ENCODE data around the gene TMEM37. TPM values are rescaled to one million over a fixed set of nuclear protein-coding genes. Genes with fewer than 3 reads are reported as not detected.

The TMEM37 gene
- 2.7 TPM for polyA plus RNA-seq (2013, experiment 1 of 4)
- polyA plus RNA-seq (2013, experiment 2 of 4) = 3.0 TPM
- 4.1 TPM for polyA plus RNA-seq (2013, experiment 3 of 4)
- polyA plus RNA-seq (2013, experiment 4 of 4) = 3.7 TPM

GRCh38 chr2:119431155-119431975, at the start of gene TMEM37:
Gene TMEM37 (plus strand): TSS chr2:119431854. CDS start chr2:119431904, 50 bp downstream.
- no peaks in the 10 kb centered on the region for H3K36me3 ChIP-seq (ENCODE audit: control insufficient read depth, insufficient read depth, low read length)
- WGBS, 2 experiments = 2% methylated on average over 72 of the region's 72 CpGs
- H3K9me3 ChIP-seq (ENCODE audit: control insufficient read depth, low read length) = no peaks in the 10 kb centered on the region
- peaks cover 25% of the 10 kb centered on the region for H3K27me3 ChIP-seq (ENCODE audit: control insufficient read depth, insufficient read depth, low read length, poor library complexity, severe bottlenecking)
- peak within 1 kb of the TSS; percentile 36 for H3K4me3 ChIP-seq (ENCODE audit: insufficient read depth, low read depth, low read length)
- H3K4me1 ChIP-seq (ENCODE audit: control insufficient read depth, insufficient read depth, low read length) = peaks cover 20% of the 10 kb centered on the region
- peak within 1 kb of the TSS; percentile 32 for H3K27ac ChIP-seq (ENCODE audit: insufficient read depth, low read depth, low read length, poor library complexity, severe bottlenecking)

- 91 to 93% methylated on average over 6 of the region's 6 CpGs for WGBS, 2 experiments
- Histone ChIP-seq H3K27ac (ENCODE audit: insufficient read depth, low read depth, low read length, poor library complexity, severe bottlenecking) (no peak overlapping the region), H3K4me1 (ENCODE audit: control insufficient read depth, insufficient read depth, low read length) (no peaks in the 10 kb centered on the region), H3K36me3 (ENCODE audit: control insufficient read depth, insufficient read depth, low read length) (no peaks in the 10 kb centered on the region), H3K4me3 (ENCODE audit: insufficient read depth, low read depth, low read length) (no peak overlapping the region), H3K27me3 (ENCODE audit: control insufficient read depth, insufficient read depth, low read length, poor library complexity, severe bottlenecking) (no peaks in the 10 kb centered on the region), H3K9me3 (ENCODE audit: control insufficient read depth, low read length) (no peaks in the 10 kb centered on the region)
Observed at GRCh38 chr2:119383410-119384140, 48.1 kb upstream of the TMEM37 start.

- Histone ChIP-seq H3K27ac (ENCODE audit: insufficient read depth, low read depth, low read length, poor library complexity, severe bottlenecking) (no peak overlapping the region), H3K9me3 (ENCODE audit: control insufficient read depth, low read length) (no peaks in the 10 kb centered on the region), H3K36me3 (ENCODE audit: control insufficient read depth, insufficient read depth, low read length) (no peaks in the 10 kb centered on the region), H3K27me3 (ENCODE audit: control insufficient read depth, insufficient read depth, low read length, poor library complexity, severe bottlenecking) (no peaks in the 10 kb centered on the region), H3K4me1 (ENCODE audit: control insufficient read depth, insufficient read depth, low read length) (no peaks in the 10 kb centered on the region), H3K4me3 (ENCODE audit: insufficient read depth, low read depth, low read length) (no peak overlapping the region)
- 73 to 77% methylated on average over 4 of the region's 4 CpGs for WGBS, 2 experiments
Observed at GRCh38 chr2:119384971-119385370, 46.7 kb upstream of the TMEM37 start.

- 92% methylated on average over 3 of the region's 3 CpGs for WGBS, 2 experiments
- Histone ChIP-seq H3K27me3 (ENCODE audit: control insufficient read depth, insufficient read depth, low read length, poor library complexity, severe bottlenecking) (no peaks in the 10 kb centered on the region), H3K4me1 (ENCODE audit: control insufficient read depth, insufficient read depth, low read length) (no peaks in the 10 kb centered on the region), H3K27ac (ENCODE audit: insufficient read depth, low read depth, low read length, poor library complexity, severe bottlenecking) (no peak overlapping the region), H3K4me3 (ENCODE audit: insufficient read depth, low read depth, low read length) (no peak overlapping the region), H3K9me3 (ENCODE audit: control insufficient read depth, low read length) (no peaks in the 10 kb centered on the region), H3K36me3 (ENCODE audit: control insufficient read depth, insufficient read depth, low read length) (no peaks in the 10 kb centered on the region)
Observed at GRCh38 chr2:119385466-119385865, 46.2 kb upstream of the TMEM37 start.

GRCh38 chr2:119387381-119388129, 44.1 kb upstream of the TMEM37 start:
- no peak overlapping the region for H3K27ac ChIP-seq (ENCODE audit: insufficient read depth, low read depth, low read length, poor library complexity, severe bottlenecking)
- H3K4me3 ChIP-seq (ENCODE audit: insufficient read depth, low read depth, low read length) = no peak overlapping the region
- no peaks in the 10 kb centered on the region for H3K9me3 ChIP-seq (ENCODE audit: control insufficient read depth, low read length)
- no peaks in the 10 kb centered on the region for H3K27me3 ChIP-seq (ENCODE audit: control insufficient read depth, insufficient read depth, low read length, poor library complexity, severe bottlenecking)
- WGBS, 2 experiments = 88 to 92% methylated on average over 8 to 9 of the region's 9 CpGs
- H3K4me1 ChIP-seq (ENCODE audit: control insufficient read depth, insufficient read depth, low read length) = no peaks in the 10 kb centered on the region
- H3K36me3 ChIP-seq (ENCODE audit: control insufficient read depth, insufficient read depth, low read length) = no peaks in the 10 kb centered on the region

- Histone ChIP-seq H3K4me1 (ENCODE audit: control insufficient read depth, insufficient read depth, low read length) (no peaks in the 10 kb centered on the region), H3K36me3 (ENCODE audit: control insufficient read depth, insufficient read depth, low read length) (no peaks in the 10 kb centered on the region), H3K4me3 (ENCODE audit: insufficient read depth, low read depth, low read length) (no peak overlapping the region), H3K27me3 (ENCODE audit: control insufficient read depth, insufficient read depth, low read length, poor library complexity, severe bottlenecking) (no peaks in the 10 kb centered on the region), H3K9me3 (ENCODE audit: control insufficient read depth, low read length) (no peaks in the 10 kb centered on the region), H3K27ac (ENCODE audit: insufficient read depth, low read depth, low read length, poor library complexity, severe bottlenecking) (no peak overlapping the region)
- WGBS, 2 experiments = 80 to 92% methylated on average over 5 of the region's 5 CpGs
Observed at GRCh38 chr2:119389615-119390306, 41.9 kb upstream of the TMEM37 start.

GRCh38 chr2:119393971-119394748, 37.5 kb upstream of the TMEM37 start:
- no peaks in the 10 kb centered on the region for H3K9me3 ChIP-seq (ENCODE audit: control insufficient read depth, low read length)
- no peaks in the 10 kb centered on the region for H3K36me3 ChIP-seq (ENCODE audit: control insufficient read depth, insufficient read depth, low read length)
- no peak overlapping the region for H3K27ac ChIP-seq (ENCODE audit: insufficient read depth, low read depth, low read length, poor library complexity, severe bottlenecking)
- no peaks in the 10 kb centered on the region for H3K27me3 ChIP-seq (ENCODE audit: control insufficient read depth, insufficient read depth, low read length, poor library complexity, severe bottlenecking)
- no peak overlapping the region for H3K4me3 ChIP-seq (ENCODE audit: insufficient read depth, low read depth, low read length)
- WGBS, 2 experiments = 83 to 94% methylated on average over 2 of the region's 3 CpGs
- no peaks in the 10 kb centered on the region for H3K4me1 ChIP-seq (ENCODE audit: control insufficient read depth, insufficient read depth, low read length)

- Histone ChIP-seq H3K27ac (ENCODE audit: insufficient read depth, low read depth, low read length, poor library complexity, severe bottlenecking) (no peak overlapping the region), H3K4me1 (ENCODE audit: control insufficient read depth, insufficient read depth, low read length) (no peaks in the 10 kb centered on the region), H3K4me3 (ENCODE audit: insufficient read depth, low read depth, low read length) (no peak overlapping the region), H3K36me3 (ENCODE audit: control insufficient read depth, insufficient read depth, low read length) (no peaks in the 10 kb centered on the region), H3K27me3 (ENCODE audit: control insufficient read depth, insufficient read depth, low read length, poor library complexity, severe bottlenecking) (no peaks in the 10 kb centered on the region), H3K9me3 (ENCODE audit: control insufficient read depth, low read length) (no peaks in the 10 kb centered on the region)
- WGBS, 2 experiments = 92 to 95% methylated on average over 6 of the region's 6 CpGs
Observed at GRCh38 chr2:119397196-119397595, 34.5 kb upstream of the TMEM37 start.

- H3K36me3 ChIP-seq (ENCODE audit: control insufficient read depth, insufficient read depth, low read length) = no peaks in the 10 kb centered on the region
- H3K4me3 ChIP-seq (ENCODE audit: insufficient read depth, low read depth, low read length) = no peak overlapping the region
- 94 to 95% methylated on average over 5 of the region's 5 CpGs for WGBS, 2 experiments
- H3K27me3 ChIP-seq (ENCODE audit: control insufficient read depth, insufficient read depth, low read length, poor library complexity, severe bottlenecking) = no peaks in the 10 kb centered on the region
- H3K27ac ChIP-seq (ENCODE audit: insufficient read depth, low read depth, low read length, poor library complexity, severe bottlenecking) = no peak overlapping the region
- no peaks in the 10 kb centered on the region for H3K4me1 ChIP-seq (ENCODE audit: control insufficient read depth, insufficient read depth, low read length)
- no peaks in the 10 kb centered on the region for H3K9me3 ChIP-seq (ENCODE audit: control insufficient read depth, low read length)
Observed at GRCh38 chr2:119402106-119402505, 29.5 kb upstream of the TMEM37 start.

All from ectodermal cell (in vitro differentiated cells).